GM12874 (cell line): Measurements from ENCODE around the gene MAMDC2.

Experiments
- CTCF ChIP-seq: IDR thresholded peaks from 2 replicates; pipeline ENCODE4 v1.5.1; 2011; ENCODE audit warnings: low read depth, mild to moderate bottlenecking, control low read depth, low read length, moderate library complexity; ENCODE audit not compliant: insufficient read depth

Gene MAMDC2

GRCh38 chr9:70043689-70044489 is at the start of gene MAMDC2:
Gene MAMDC2, plus strand, starts transcription at chr9:70043848. Its CDS starts 350 bp downstream, at chr9:70044198.
- TF ChIP-seq CTCF, result no peak

GRCh38 chr9:69995846-69996245 is 47.8 kb upstream of the MAMDC2 start:
- no peak for TF ChIP-seq CTCF

GRCh38 chr9:69996967-69997366 is 46.7 kb upstream of the MAMDC2 start:
- TF ChIP-seq CTCF, result no peak

GRCh38 chr9:69997524-69997923 is 46.1 kb upstream of the MAMDC2 start:
- TF ChIP-seq CTCF, result no peak

GRCh38 chr9:69999315-69999714 is 44.3 kb upstream of the MAMDC2 start:
- no peak for TF ChIP-seq CTCF

GRCh38 chr9:70000469-70000868 is 43.2 kb upstream of the MAMDC2 start:
- no peak for TF ChIP-seq CTCF

- no peak for TF ChIP-seq CTCF
Measured at GRCh38 chr9:70003901-70004714, 39.5 kb upstream of the MAMDC2 start.
